HEK293T (cell line): ENCODE results near the gene ARL2BP.

ENCODE experiments used
- CTCF ChIA-PET: fragments of 350-600 bp; formaldehyde crosslinking; extraction: SDS; loops from one replicate; lab custom pipeline; 2021; ENCODE audit warnings: antibody characterized with exemption, inconsistent platforms; lab: Yijun Ruan, JAX
- POLR2A ChIA-PET: fragments of 350-600 bp; formaldehyde crosslinking; extraction: SDS; loops from one replicate; lab custom pipeline; 2020; ENCODE audit warnings: antibody characterized with exemption, inconsistent platforms; lab: Yijun Ruan, JAX
- DNase-seq: peaks from one replicate; pipeline ENCODE4 v3.0.0; 2012; ENCODE audit warnings: mixed read lengths; ENCODE audit errors: extremely low spot score
- ARNT ChIP-seq: fragments of 450-650 bp; IDR thresholded peaks from 2 replicates; pipeline ENCODE4 v1.6.1; 2017; ENCODE audit warnings: mild to moderate bottlenecking
- BHLHE40 ChIP-seq: fragments of 450-650 bp; IDR thresholded peaks from 2 replicates; pipeline ENCODE4 v1.6.1; 2016; ENCODE audit warnings: mild to moderate bottlenecking, moderate library complexity, borderline replicate concordance
- CTBP1 ChIP-seq: fragments of 450-650 bp; IDR thresholded peaks from 2 replicates; pipeline ENCODE4 v1.6.1; 2016; ENCODE audit warnings: borderline replicate concordance
- ELF4 ChIP-seq: fragments of 450-650 bp; IDR thresholded peaks from 2 replicates; pipeline ENCODE4 v1.6.1; 2017; ENCODE audit warnings: antibody characterized with exemption
- FOXA1 ChIP-seq: fragments of 450-650 bp; IDR thresholded peaks from 2 replicates; pipeline ENCODE4 v1.6.1; 2016; ENCODE audit warnings: mild to moderate bottlenecking
- FOXK2 ChIP-seq: fragments of 450-650 bp; IDR thresholded peaks from 2 replicates; pipeline ENCODE4 v1.6.1; 2016; ENCODE audit warnings: mild to moderate bottlenecking
- FOXM1 ChIP-seq: fragments of 450-650 bp; IDR thresholded peaks from 2 replicates; pipeline ENCODE4 v1.6.1; 2017; ENCODE audit warnings: mild to moderate bottlenecking, borderline replicate concordance
- HDGF ChIP-seq: fragments of 450-650 bp; IDR thresholded peaks from 2 replicates; pipeline ENCODE4 v1.6.1; 2017; ENCODE audit warnings: antibody characterized with exemption, borderline replicate concordance
- L3MBTL2 ChIP-seq: fragments of 450-650 bp; conservative IDR thresholded peaks from 2 replicates; pipeline ENCODE4 v1.6.1; 2016; ENCODE audit warnings: mild to moderate bottlenecking
- LEF1 ChIP-seq: fragments of 450-650 bp; IDR thresholded peaks from 2 replicates; pipeline ENCODE4 v1.6.1; 2017; ENCODE audit warnings: mild to moderate bottlenecking, borderline replicate concordance
- NFRKB ChIP-seq: fragments of 450-650 bp; IDR thresholded peaks from 2 replicates; pipeline ENCODE4 v1.6.1; 2016; ENCODE audit warnings: mild to moderate bottlenecking, moderate library complexity
- SP1 ChIP-seq: fragments of 450-650 bp; IDR thresholded peaks from 2 replicates; pipeline ENCODE4 v1.6.1; 2017
- SUZ12 ChIP-seq: fragments of 450-650 bp; IDR thresholded peaks from 2 replicates; pipeline ENCODE4 v1.6.1; 2016; ENCODE audit warnings: mild to moderate bottlenecking
- TARDBP ChIP-seq: fragments of 450-650 bp; IDR thresholded peaks from 2 replicates; pipeline ENCODE4 v1.6.1; 2016
- ZNF384 ChIP-seq: fragments of 450-650 bp; IDR thresholded peaks from 2 replicates; pipeline ENCODE4 v1.6.1; 2016
- TF ChIP-seq, protein P1 (sequence below): fragments of 450-650 bp; IDR thresholded peaks from 2 replicates; pipeline ENCODE4 v1.6.1; 2016

The ARL2BP gene

GRCh38 chr16:57297856-57298255, 52.8 kb downstream of the ARL2BP start:
- ChIA-PET CTCF (no interaction called here), POLR2A (no interaction called here)
- TF ChIP-seq, protein P1, sequence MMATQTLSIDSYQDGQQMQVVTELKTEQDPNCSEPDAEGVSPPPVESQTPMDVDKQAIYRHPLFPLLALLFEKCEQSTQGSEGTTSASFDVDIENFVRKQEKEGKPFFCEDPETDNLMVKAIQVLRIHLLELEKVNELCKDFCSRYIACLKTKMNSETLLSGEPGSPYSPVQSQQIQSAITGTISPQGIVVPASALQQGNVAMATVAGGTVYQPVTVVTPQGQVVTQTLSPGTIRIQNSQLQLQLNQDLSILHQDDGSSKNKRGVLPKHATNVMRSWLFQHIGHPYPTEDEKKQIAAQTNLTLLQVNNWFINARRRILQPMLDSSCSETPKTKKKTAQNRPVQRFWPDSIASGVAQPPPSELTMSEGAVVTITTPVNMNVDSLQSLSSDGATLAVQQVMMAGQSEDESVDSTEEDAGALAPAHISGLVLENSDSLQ: no peak
- no peak for TF ChIP-seq SP1
- TF ChIP-seq ELF4: no peak
- no peak for TF ChIP-seq FOXK2
- TF ChIP-seq L3MBTL2: no peak
- TF ChIP-seq FOXM1: no peak
- TF ChIP-seq LEF1: no peak
- TF ChIP-seq CTBP1: no peak
- no peak for TF ChIP-seq TARDBP
- DNase-seq: no peak

DNA sequence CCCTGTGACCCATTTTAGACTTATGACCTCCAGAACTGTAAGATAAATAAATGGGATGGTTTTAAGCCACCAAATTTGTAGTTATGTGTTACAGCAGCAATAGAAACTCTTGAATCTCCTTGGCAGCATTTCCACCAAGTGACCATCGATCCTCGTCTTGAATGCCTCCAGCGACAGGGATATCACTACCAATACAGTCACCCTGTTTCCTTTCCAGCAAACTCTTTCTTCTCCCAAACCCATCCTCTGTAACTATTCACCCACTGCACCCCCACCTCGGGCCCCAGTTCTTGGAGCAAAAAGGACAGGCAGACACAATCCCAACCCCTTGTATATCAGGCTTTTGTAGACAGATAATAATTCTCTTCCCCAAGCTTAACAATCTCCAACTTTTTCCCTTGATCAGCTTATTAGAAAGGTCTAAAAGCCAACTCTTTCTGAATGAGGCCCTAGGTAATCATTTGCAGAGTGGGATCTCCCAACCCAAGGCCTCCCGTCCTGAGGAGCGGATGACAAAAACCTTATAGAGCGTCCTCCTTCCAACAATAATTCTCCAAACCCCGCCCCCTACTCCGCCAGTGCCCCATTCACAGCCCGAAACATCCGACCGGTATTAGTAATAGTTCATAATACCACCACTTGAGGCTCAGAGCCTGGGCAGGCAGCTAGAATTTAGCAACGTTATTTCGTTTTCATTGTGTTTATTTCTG, 54.1 kb downstream of the ARL2BP start:
- peak; percentile 58 for DNase-seq
- CTCF ChIA-PET: interaction anchor here (1.1 to 5.3 kb wide), 2 partner anchors 19 to 118 kb away, joined by 3 to 71 read pairs; no protein-coding TSS in a partner anchor
- TF ChIP-seq CTBP1: no peak
- no peak for TF ChIP-seq SP1
- TF ChIP-seq ZNF384: no peak
- TF ChIP-seq FOXA1: no peak
- no peak for TF ChIP-seq LEF1
- no peak for TF ChIP-seq ELF4
- TF ChIP-seq L3MBTL2: no peak
- no peak for TF ChIP-seq FOXM1
- TF ChIP-seq BHLHE40: no peak
- no peak for TF ChIP-seq SUZ12
- no peak for TF ChIP-seq HDGF
- TF ChIP-seq FOXK2: no peak
- TF ChIP-seq NFRKB: no peak
- POLR2A ChIA-PET: interaction anchor here (1.6 to 2.1 kb wide), 2 partner anchors 54 to 148 kb away, joined by 5 to 8 read pairs; partner anchors contain the start of genes ARL2BP, CIAPIN1 and COQ9

DNA sequence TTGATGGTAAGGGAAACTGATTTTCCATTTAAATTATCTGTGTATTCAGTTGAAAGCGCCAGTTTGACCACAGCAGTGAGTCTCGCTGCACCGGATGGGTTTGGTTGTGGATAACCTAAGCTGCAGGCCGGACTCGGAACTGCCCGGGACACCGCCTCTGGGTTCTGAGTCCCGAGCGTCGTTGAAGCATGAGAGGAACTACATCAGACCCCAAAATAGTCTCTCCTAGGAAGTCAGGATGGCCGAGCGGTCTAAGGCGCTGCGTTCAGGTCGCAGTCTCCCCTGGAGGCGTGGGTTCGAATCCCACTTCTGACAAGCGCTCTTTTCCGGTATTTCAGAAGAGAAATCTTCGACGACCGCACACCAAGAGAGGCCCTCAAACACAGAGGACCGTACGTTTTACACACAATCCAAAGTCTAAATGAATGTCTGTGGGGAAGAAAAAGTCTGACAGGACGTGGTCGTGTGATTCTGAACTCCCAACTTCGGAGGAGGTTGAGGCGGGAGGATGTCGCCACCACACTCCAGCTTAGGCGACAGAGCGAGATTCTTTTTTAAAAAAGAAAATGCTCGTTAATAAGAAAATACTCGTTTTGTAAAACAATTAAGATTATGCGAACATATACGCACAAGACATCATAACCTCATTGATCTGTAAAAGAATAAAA, 54.8 kb downstream of the ARL2BP start:
- CTCF ChIA-PET: interaction anchor here (0.8 to 5.3 kb wide), 5 partner anchors 18 to 221 kb away, joined by 3 to 71 read pairs (median 5); no protein-coding TSS in a partner anchor

DNA sequence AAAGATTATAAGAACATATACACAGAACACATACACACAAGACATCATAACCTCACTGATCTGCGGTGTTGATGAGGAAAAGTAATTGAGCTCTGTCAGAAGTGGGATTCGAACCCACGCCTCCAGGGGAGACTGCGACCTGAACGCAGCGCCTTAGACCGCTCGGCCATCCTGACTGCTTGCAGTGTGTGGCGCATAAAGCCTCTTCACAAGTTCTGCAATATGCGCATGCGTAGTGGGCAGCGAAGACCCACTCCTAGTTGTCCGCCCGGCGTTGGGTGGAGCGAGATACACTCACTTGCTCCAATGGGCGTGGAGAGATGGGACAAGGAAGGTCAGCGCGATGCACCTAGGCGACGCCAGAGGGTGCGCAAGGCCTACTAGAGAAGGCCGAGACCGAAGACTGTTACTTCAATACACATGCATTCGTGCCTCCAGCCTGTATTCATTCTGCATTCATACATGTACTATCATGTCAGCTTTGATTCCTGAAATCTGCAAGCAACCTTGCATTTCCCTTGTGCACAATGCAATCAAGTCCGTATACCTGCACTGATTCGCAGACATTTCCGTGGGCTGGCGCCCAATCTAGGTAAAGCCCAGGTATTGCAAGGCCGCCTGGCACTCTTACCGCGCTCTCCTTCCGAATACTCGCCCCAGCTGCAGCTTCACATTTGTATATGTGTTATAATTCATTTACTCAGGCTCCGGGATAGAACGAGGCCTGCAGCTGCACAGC, 55.5 kb downstream of the ARL2BP start:
- TF ChIP-seq TARDBP (peak; percentile 54; the same call in 1 of the 2 replicates), SUZ12 (no peak), FOXM1 (no peak; the same call in 1 of the 2 replicates), FOXA1 (no peak), FOXK2 (0 out of 2 replicates have a peak, but pooled peaks have one; percentile 43)
- ChIA-PET POLR2A (interaction anchor here (1.0 to 2.8 kb wide), 4 partner anchors 55 to 147 kb away, joined by 3 to 18 read pairs (median 6); partner anchors contain the start of genes ARL2BP, CIAPIN1 and COQ9), CTCF (interaction anchor here (0.6 to 5.3 kb wide), 6 partner anchors 18 to 349 kb away, joined by 3 to 71 read pairs (median 4); no protein-coding TSS in a partner anchor)
- DNase-seq: peak; percentile 97

More for the DNA sequence above, 54.8 kb downstream of the ARL2BP start:
- TF ChIP-seq BHLHE40 (no peak), HDGF (no peak), FOXM1 (0 out of 2 replicates have a peak, but pooled peaks have one; percentile 21), SUZ12 (no peak), TARDBP (no peak), SP1 (no peak), FOXK2 (no peak), CTBP1 (no peak), ZNF384 (no peak), NFRKB (no peak; the same call in 1 of the 2 replicates), ELF4 (0 out of 2 replicates have a peak, but pooled peaks have one; percentile 22), FOXA1 (no peak), ARNT (peak; percentile 44; the same call in 1 of the 2 replicates), L3MBTL2 (no peak; the same call in 1 of the 2 replicates)
- TF ChIP-seq, protein P1: no peak
- POLR2A ChIA-PET: interaction anchor here (1.0 to 2.8 kb wide), 4 partner anchors 54 to 147 kb away, joined by 3 to 18 read pairs (median 6); partner anchors contain the start of genes ARL2BP, CIAPIN1 and COQ9
- peak; percentile 85 for DNase-seq

- no peak for DNase-seq
- TF ChIP-seq FOXM1: no peak
- TF ChIP-seq ARNT: no peak
- TF ChIP-seq HDGF: no peak
- TF ChIP-seq FOXA1: no peak
- no peak for TF ChIP-seq FOXK2
- no peak for TF ChIP-seq CTBP1
- TF ChIP-seq, protein P1: no peak
- no peak for TF ChIP-seq L3MBTL2
- TF ChIP-seq LEF1: no peak
- TF ChIP-seq SUZ12: no peak
- ChIA-PET CTCF (interaction anchor here (1.2 to 5.3 kb wide), 4 partner anchors 116 to 219 kb away, joined by 3 to 71 read pairs (median 4); no protein-coding TSS in a partner anchor), POLR2A (interaction anchor here (2.8 kb wide), 1 partner anchor 115 kb away, joined by 18 read pairs; no protein-coding TSS in a partner anchor)
Measured at GRCh38 chr16:57301126-57301817, 56.2 kb downstream of the ARL2BP start.
